Measurements from ENCODE around the gene HMX2.
A peak's percentile ranks its signal among the peaks of the same experiment; 100 is the strongest.

Gene HMX2

GRCh38 chr10:123135415-123136141 lies 12.4 kb upstream of the HMX2 start, which contains the start of gene HMX3:
Gene HMX3 (plus strand): TSS chr10:123135970. CDS start chr10:123136051, 81 bp downstream.
- H2AFZ ChIP-seq (ENCODE audit: low read length): peak within 1 kb of the TSS; percentile 85
- H3K9ac ChIP-seq (ENCODE audit: low read depth, low read length, poor library complexity): peak within 1 kb of the TSS; percentile 24
- H3K14ac ChIP-seq (ENCODE audit: low read length): no peak within 1 kb of the TSS
- peaks cover 46 to 98% (median 94%) of the 10 kb centered on the region in 3 experiments for H3K27me3 ChIP-seq (ENCODE audit: control insufficient read depth in 3 of 3, insufficient read depth in 3 of 3, low read depth in 1 of 3, low read length in 3 of 3)
- peak within 1 kb of the TSS; percentile 80 for H3K18ac ChIP-seq (ENCODE audit: low read length)
- no peak within 1 kb of the TSS for H2BK12ac ChIP-seq (ENCODE audit: low read length)
- no peaks in the 10 kb centered on the region for H3K36me3 ChIP-seq (replicated peaks in 1 of 2; ENCODE audit: control insufficient read depth in 2 of 2, insufficient read depth in 2 of 2, low read length in 2 of 2)
- peak within 1 kb of the TSS; percentile 42 for H3K4ac ChIP-seq (ENCODE audit: low read length)
- H3K4me1 ChIP-seq (ENCODE audit: control insufficient read depth in 2 of 2, insufficient read depth in 1 of 2, low read depth in 1 of 2, low read length in 2 of 2): peaks cover 11 to 13% of the 10 kb centered on the region in 2 donors
- H3K27ac ChIP-seq (replicated peaks; ENCODE audit: low read length): no peak within 1 kb of the TSS
- H4K91ac ChIP-seq (ENCODE audit: low read depth, low read length, poor library complexity): no peak within 1 kb of the TSS
- H2BK120ac ChIP-seq (ENCODE audit: low read depth, low read length): no peak within 1 kb of the TSS
- peak within 1 kb of the TSS; percentile 65 for H3K4me2 ChIP-seq (ENCODE audit: insufficient read depth, low read length, poor library complexity, severe bottlenecking)
- WGBS, 2 donors (ENCODE audit: extremely low coverage in 2 of 2, insufficient read length in 2 of 2, insufficient replicate concordance in 1 of 2): no CpG with 5 or more reads among the region's 76 CpGs
- peak within 1 kb of the TSS; percentile 7 to 56 for H3K4me3 ChIP-seq (ENCODE audit: low read length in 2 of 2)
- H3K79me1 ChIP-seq (ENCODE audit: low read depth, low read length): no peaks in the 10 kb centered on the region
- no peak for DNase-seq (ENCODE audit: low spot score)
- H2BK15ac ChIP-seq (ENCODE audit: low read length): peak within 1 kb of the TSS; percentile 41
- H3K9me3 ChIP-seq (replicated peaks in 1 of 2; ENCODE audit: control insufficient read depth in 2 of 2, insufficient read depth in 1 of 2, low read depth in 1 of 2, low read length in 2 of 2): no peaks in the 10 kb centered on the region
- peak within 1 kb of the TSS; percentile 86 for H3K23ac ChIP-seq (ENCODE audit: low read depth, low read length, poor library complexity)
- peak within 1 kb of the TSS; percentile 49 for H2AK5ac ChIP-seq (ENCODE audit: low read depth, low read length)
- no peak within 1 kb of the TSS for H4K8ac ChIP-seq (ENCODE audit: low read depth, low read length)
- H2BK5ac ChIP-seq (ENCODE audit: low read length): no peak within 1 kb of the TSS

GRCh38 chr10:123136221-123136805 lies 11.6 kb upstream of the HMX2 start:
- Histone ChIP-seq H2BK5ac (ENCODE audit: low read length) (no peak overlapping the region), H2AK5ac (ENCODE audit: low read depth, low read length) (peak overlapping the region; percentile 29), H3K4me2 (ENCODE audit: insufficient read depth, low read length, poor library complexity, severe bottlenecking) (peak overlapping the region; percentile 65), H3K4me1 (ENCODE audit: control insufficient read depth in 2 of 2, insufficient read depth in 1 of 2, low read depth in 1 of 2, low read length in 2 of 2) (peaks cover 11 to 13% of the 10 kb centered on the region in 2 donors), H3K36me3 (replicated peaks in 1 of 2; ENCODE audit: control insufficient read depth in 2 of 2, insufficient read depth in 2 of 2, low read length in 2 of 2) (no peaks in the 10 kb centered on the region), H2BK15ac (ENCODE audit: low read length) (peak overlapping the region; percentile 41), H3K4me3 (ENCODE audit: low read length in 2 of 2) (no peak overlapping the region), H3K27me3 (ENCODE audit: control insufficient read depth in 3 of 3, insufficient read depth in 3 of 3, low read depth in 1 of 3, low read length in 3 of 3) (peaks cover 51 to 98% (median 97%) of the 10 kb centered on the region in 3 experiments), H2BK120ac (ENCODE audit: low read depth, low read length) (no peak overlapping the region), H3K27ac (replicated peaks; ENCODE audit: low read length) (no peak overlapping the region), H2AFZ (ENCODE audit: low read length) (peak overlapping the region; percentile 85), H3K14ac (ENCODE audit: low read length) (no peak overlapping the region), H2BK12ac (ENCODE audit: low read length) (no peak overlapping the region), H3K9ac (ENCODE audit: low read depth, low read length, poor library complexity) (no peak overlapping the region), H3K23ac (ENCODE audit: low read depth, low read length, poor library complexity) (peak overlapping the region; percentile 86), H3K79me1 (ENCODE audit: low read depth, low read length) (no peaks in the 10 kb centered on the region), H4K91ac (ENCODE audit: low read depth, low read length, poor library complexity) (no peak overlapping the region), H3K18ac (ENCODE audit: low read length) (peak overlapping the region; percentile 80), H3K9me3 (replicated peaks in 1 of 2; ENCODE audit: control insufficient read depth in 2 of 2, insufficient read depth in 1 of 2, low read depth in 1 of 2, low read length in 2 of 2) (peaks cover 0 to 2% of the 10 kb centered on the region in 2 donors), H3K4ac (ENCODE audit: low read length) (peak overlapping the region; percentile 42), H4K8ac (ENCODE audit: low read depth, low read length) (no peak overlapping the region)
- WGBS, 2 donors (ENCODE audit: extremely low coverage in 2 of 2, insufficient read length in 2 of 2, insufficient replicate concordance in 1 of 2): no CpG with 5 or more reads among the region's 59 CpGs
- no peak for DNase-seq (ENCODE audit: low spot score)

GRCh38 chr10:123136806-123137642 lies 10.9 kb upstream of the HMX2 start:
- H3K27me3 ChIP-seq (ENCODE audit: control insufficient read depth in 3 of 3, insufficient read depth in 3 of 3, low read depth in 1 of 3, low read length in 3 of 3): peaks cover 58 to 98% (median 97%) of the 10 kb centered on the region in 3 experiments
- WGBS, 2 donors (ENCODE audit: extremely low coverage in 2 of 2, insufficient read length in 2 of 2, insufficient replicate concordance in 1 of 2): no CpG with 5 or more reads among the region's 83 CpGs

More at GRCh38 chr10:123136806-123137642, 10.9 kb upstream of the HMX2 start:
- Histone ChIP-seq H2AFZ (ENCODE audit: low read length) (peak overlapping the region; percentile 85), H4K91ac (ENCODE audit: low read depth, low read length, poor library complexity) (no peak overlapping the region), H3K23ac (ENCODE audit: low read depth, low read length, poor library complexity) (peak overlapping the region; percentile 86), H3K4ac (ENCODE audit: low read length) (peak overlapping the region; percentile 42), H2BK120ac (ENCODE audit: low read depth, low read length) (no peak overlapping the region), H3K14ac (ENCODE audit: low read length) (peak overlapping the region; percentile 51), H2BK12ac (ENCODE audit: low read length) (no peak overlapping the region), H3K4me2 (ENCODE audit: insufficient read depth, low read length, poor library complexity, severe bottlenecking) (peak overlapping the region; percentile 41), H3K4me1 (ENCODE audit: control insufficient read depth in 2 of 2, insufficient read depth in 1 of 2, low read depth in 1 of 2, low read length in 2 of 2) (peaks cover 11 to 13% of the 10 kb centered on the region in 2 donors), H3K27ac (replicated peaks; ENCODE audit: low read length) (no peak overlapping the region), H2BK5ac (ENCODE audit: low read length) (no peak overlapping the region), H3K79me1 (ENCODE audit: low read depth, low read length) (no peaks in the 10 kb centered on the region), H4K8ac (ENCODE audit: low read depth, low read length) (no peak overlapping the region), H3K4me3 (ENCODE audit: low read length in 2 of 2) (no peak overlapping the region), H2BK15ac (ENCODE audit: low read length) (peak overlapping the region; percentile 41), H3K9ac (ENCODE audit: low read depth, low read length, poor library complexity) (no peak overlapping the region), H2AK5ac (ENCODE audit: low read depth, low read length) (peak overlapping the region; percentile 29), H3K9me3 (replicated peaks in 1 of 2; ENCODE audit: control insufficient read depth in 2 of 2, insufficient read depth in 1 of 2, low read depth in 1 of 2, low read length in 2 of 2) (peaks cover 0 to 2% of the 10 kb centered on the region in 2 donors), H3K18ac (ENCODE audit: low read length) (peak overlapping the region; percentile 80), H3K36me3 (replicated peaks in 1 of 2; ENCODE audit: control insufficient read depth in 2 of 2, insufficient read depth in 2 of 2, low read length in 2 of 2) (no peaks in the 10 kb centered on the region)
- DNase-seq (ENCODE audit: low spot score): no peak
